OCI-LY1 (cell line): ENCODE results near the gene ZSWIM1.
"Not testable (repeated sequence)": the region's sequence is repeated elsewhere in the genome, so short reads cannot be mapped to it uniquely, and the experiment has no call there.

Experiments
- H2AFZ ChIP-seq: fragments of 200-600 bp; sonication (generic), shearing (Covaris generic); 2 replicates; pipeline ENCODE4 v1.6.0; 2014; ENCODE audit warnings: antibody characterized with exemption, mild to moderate bottlenecking, low read length
- H3F3A ChIP-seq: fragments of 200-600 bp; sonication (generic), shearing (Covaris generic); 2 replicates; pipeline ENCODE4 v1.6.0; 2014; ENCODE audit warnings: mild to moderate bottlenecking, antibody characterized with exemption, low read length, moderate library complexity; ENCODE audit not compliant: insufficient read depth
- H3K27ac ChIP-seq: fragments of 200-600 bp; sonication (generic); 2 replicates; pipeline ENCODE4 v1.5.1; 2014; ENCODE audit warnings: low read length, mixed run types, mild to moderate bottlenecking, low read depth; ENCODE audit not compliant: poor library complexity, severe bottlenecking
- H3K27me3 ChIP-seq: fragments of 200-600 bp; sonication (generic); 2 replicates; pipeline ENCODE4 v1.6.0; 2014; ENCODE audit warnings: antibody characterized with exemption, mild to moderate bottlenecking, low read length, moderate library complexity; ENCODE audit not compliant: insufficient read depth
- H3K36me3 ChIP-seq: fragments of 200-600 bp; sonication (generic); 2 replicates; pipeline ENCODE4 v1.6.1; 2014; ENCODE audit warnings: mild to moderate bottlenecking, antibody characterized with exemption, low read length, moderate library complexity, mixed read lengths; ENCODE audit not compliant: insufficient read depth
- H3K4me1 ChIP-seq: fragments of 200-600 bp; sonication (generic); 2 replicates; pipeline ENCODE4 v1.5.1; 2014; ENCODE audit warnings: mild to moderate bottlenecking, low read length, moderate library complexity; ENCODE audit not compliant: insufficient read depth, severe bottlenecking
- H3K4me2 ChIP-seq: fragments of 200-600 bp; sonication (generic), shearing (Covaris generic); 2 replicates; pipeline ENCODE4 v1.6.1; 2014; ENCODE audit warnings: low read length
- H3K4me3 ChIP-seq: fragments of 200-600 bp; sonication (generic); 2 replicates; pipeline ENCODE4 v1.5.1; 2014; ENCODE audit warnings: low read length, low read depth, mild to moderate bottlenecking, mixed read lengths; ENCODE audit not compliant: poor library complexity, severe bottlenecking
- H3K79me2 ChIP-seq: fragments of 200-600 bp; shearing (Covaris generic); 2 replicates; pipeline ENCODE4 v1.6.1; 2016; ENCODE audit warnings: mixed run types, low read length, mixed read lengths; ENCODE audit not compliant: insufficient read depth
- H3K9ac ChIP-seq: fragments of 200-600 bp; sonication (generic), shearing (Covaris generic); 2 replicates; pipeline ENCODE4 v1.6.1; 2014; ENCODE audit warnings: mild to moderate bottlenecking, low read length, mixed read lengths
- H3K9me2 ChIP-seq: fragments of 200-600 bp; sonication (generic), shearing (Covaris generic); 2 replicates; pipeline ENCODE4 v1.6.1; 2014; ENCODE audit warnings: low read depth, mild to moderate bottlenecking, low read length, mixed read lengths
- H3K9me3 ChIP-seq: fragments of 200-600 bp; shearing (Covaris generic); 2 replicates; pipeline ENCODE4 v1.6.1; 2014; ENCODE audit warnings: low read length, mixed read lengths
- H4K20me1 ChIP-seq: fragments of 200-600 bp; sonication (generic), shearing (Covaris generic); 2 replicates; pipeline ENCODE4 v1.6.0; 2016; ENCODE audit warnings: mild to moderate bottlenecking, low read length; ENCODE audit not compliant: insufficient read depth
- EZH2 ChIP-seq: fragments of 200-600 bp; sonication (generic), shearing (Covaris generic); IDR thresholded peaks from 2 replicates; pipeline ENCODE4 v1.8.0; 2017; ENCODE audit warnings: borderline replicate concordance, mixed run types, mild to moderate bottlenecking, antibody characterized with exemption, low read length, moderate library complexity, mixed read lengths
- TF ChIP-seq, protein P1 (sequence below): fragments of 200-600 bp; sonication (generic), shearing (Covaris generic); IDR thresholded peaks from 2 replicates; pipeline ENCODE4 v1.5.1; 2017; ENCODE audit warnings: mild to moderate bottlenecking, antibody characterized with exemption, low read length, moderate library complexity, mixed read lengths

The ZSWIM1 gene

GRCh38 chr20:45899046-45899835 lies 18.2 kb downstream of the ZSWIM1 start:
- H4K20me1 ChIP-seq, result no peaks in the 10 kb centered on the region
- H3K4me2 ChIP-seq, result no peak overlapping the region
- TF ChIP-seq, protein P1, sequence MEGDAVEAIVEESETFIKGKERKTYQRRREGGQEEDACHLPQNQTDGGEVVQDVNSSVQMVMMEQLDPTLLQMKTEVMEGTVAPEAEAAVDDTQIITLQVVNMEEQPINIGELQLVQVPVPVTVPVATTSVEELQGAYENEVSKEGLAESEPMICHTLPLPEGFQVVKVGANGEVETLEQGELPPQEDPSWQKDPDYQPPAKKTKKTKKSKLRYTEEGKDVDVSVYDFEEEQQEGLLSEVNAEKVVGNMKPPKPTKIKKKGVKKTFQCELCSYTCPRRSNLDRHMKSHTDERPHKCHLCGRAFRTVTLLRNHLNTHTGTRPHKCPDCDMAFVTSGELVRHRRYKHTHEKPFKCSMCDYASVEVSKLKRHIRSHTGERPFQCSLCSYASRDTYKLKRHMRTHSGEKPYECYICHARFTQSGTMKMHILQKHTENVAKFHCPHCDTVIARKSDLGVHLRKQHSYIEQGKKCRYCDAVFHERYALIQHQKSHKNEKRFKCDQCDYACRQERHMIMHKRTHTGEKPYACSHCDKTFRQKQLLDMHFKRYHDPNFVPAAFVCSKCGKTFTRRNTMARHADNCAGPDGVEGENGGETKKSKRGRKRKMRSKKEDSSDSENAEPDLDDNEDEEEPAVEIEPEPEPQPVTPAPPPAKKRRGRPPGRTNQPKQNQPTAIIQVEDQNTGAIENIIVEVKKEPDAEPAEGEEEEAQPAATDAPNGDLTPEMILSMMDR, result no peak
- no peak for TF ChIP-seq EZH2
- no peaks in the 10 kb centered on the region for H3F3A ChIP-seq
- no peaks in the 10 kb centered on the region for H3K79me2 ChIP-seq
- no peak overlapping the region for H3K4me3 ChIP-seq
- no peaks in the 10 kb centered on the region for H3K27me3 ChIP-seq
- no peaks in the 10 kb centered on the region for H3K4me1 ChIP-seq
- no peaks in the 10 kb centered on the region for H3K9me2 ChIP-seq
- no peak overlapping the region for H3K27ac ChIP-seq
- H3K36me3 ChIP-seq, result peaks cover 16% of the 10 kb centered on the region; the same call in 1 of the 2 replicates
- H2AFZ ChIP-seq, result no peak overlapping the region
- no peak overlapping the region for H3K9ac ChIP-seq
- H3K9me3 ChIP-seq, result no peaks in the 10 kb centered on the region

DNA sequence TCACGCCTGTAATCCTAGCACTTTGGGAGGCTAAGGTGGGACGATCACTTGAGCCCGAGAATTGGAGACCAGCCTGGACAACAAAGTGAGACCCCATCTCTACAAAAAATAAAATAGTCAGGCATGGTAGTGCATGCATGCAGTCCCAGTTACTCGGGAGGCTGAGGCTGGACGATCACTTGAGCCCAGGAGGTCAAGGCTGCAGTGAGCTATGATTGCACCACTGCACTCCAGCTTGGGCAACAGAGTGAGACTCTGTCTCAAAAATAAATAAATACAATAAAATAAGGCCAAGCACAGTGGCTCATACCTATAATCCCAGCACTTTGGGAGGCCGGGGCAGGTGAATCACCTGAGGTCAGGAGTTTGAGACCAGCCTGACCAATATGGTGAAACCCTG lies 20.3 kb downstream of the ZSWIM1 start:
- not testable (repeated sequence) for H3K9me3 ChIP-seq, H3K9me2 ChIP-seq, H3F3A ChIP-seq, H3K79me2 ChIP-seq, H3K4me3 ChIP-seq, H3K4me1 ChIP-seq, H2AFZ ChIP-seq, H3K4me2 ChIP-seq, H3K9ac ChIP-seq, H3K27ac ChIP-seq, H3K27me3 ChIP-seq, H4K20me1 ChIP-seq
- H3K36me3 ChIP-seq, result peaks cover 16% of the 10 kb centered on the region; the same call in 1 of the 2 replicates

DNA sequence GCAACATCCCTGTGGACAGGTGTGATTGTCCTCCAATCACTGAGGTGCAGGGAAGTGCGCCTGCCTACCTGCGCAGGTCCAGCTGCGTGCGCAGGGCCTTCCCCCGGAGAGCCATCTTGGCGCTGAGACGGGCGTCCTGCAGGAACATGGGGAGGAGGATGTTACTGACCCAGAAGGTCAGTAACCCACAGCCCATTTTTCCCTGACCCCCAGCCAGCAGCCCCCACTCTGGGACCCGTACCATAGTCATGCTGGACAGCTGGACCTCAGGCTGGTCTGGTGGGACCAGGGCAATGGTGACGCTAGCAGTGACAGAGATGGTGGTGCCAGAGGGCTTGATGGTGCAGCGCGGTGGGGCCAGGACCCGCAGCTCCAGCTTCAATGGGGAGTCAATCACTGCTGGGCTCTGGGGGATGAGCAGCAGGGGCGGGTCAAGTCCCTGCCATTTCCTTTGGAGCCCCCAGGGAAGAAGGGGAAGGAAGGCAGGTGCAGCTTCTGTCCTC lies 21.2 kb downstream of the ZSWIM1 start:
- Histone ChIP-seq H2AFZ (no peak overlapping the region), H4K20me1 (no peaks in the 10 kb centered on the region), H3K4me3 (no peak overlapping the region), H3F3A (no peaks in the 10 kb centered on the region), H3K36me3 (peaks cover 9% of the 10 kb centered on the region; the same call in 1 of the 2 replicates), H3K27ac (no peak overlapping the region), H3K9ac (no peak overlapping the region), H3K79me2 (no peaks in the 10 kb centered on the region), H3K27me3 (no peaks in the 10 kb centered on the region), H3K4me2 (no peak overlapping the region), H3K9me2 (no peaks in the 10 kb centered on the region), H3K9me3 (no peaks in the 10 kb centered on the region), H3K4me1 (peaks cover 7% of the 10 kb centered on the region)
- TF ChIP-seq, protein P1, result no peak
